NCI-H446 treated with DMSO at 0.1 percent for 48 hours (cell line): Measurements from ENCODE around the gene PLPP2.

ENCODE experiments used
- DNase-seq: peaks from one replicate; lab custom pipeline; 2025; lab: John Stamatoyannopoulos, UW

Gene PLPP2

GRCh38 chr19:291006-291521 lies at the start of gene PLPP2:
Gene PLPP2, minus strand, starts transcription at chr19:291403. Its CDS starts 67 bp downstream, at chr19:291336.
- DNase-seq, result no peak

- DNase-seq, result no peak
Observed at GRCh38 chr19:340620-341385, 49.6 kb upstream of the PLPP2 start.

- DNase-seq, result no peak
Observed at GRCh38 chr19:339262-339887, 48.2 kb upstream of the PLPP2 start.

- no peak for DNase-seq
Observed at GRCh38 chr19:338421-338820, 47.2 kb upstream of the PLPP2 start.

- no peak for DNase-seq
Observed at GRCh38 chr19:336067-336614, 44.9 kb upstream of the PLPP2 start.

GRCh38 chr19:335486-336066 lies 44.4 kb upstream of the PLPP2 start:
- DNase-seq, result no peak

GRCh38 chr19:335072-335471 lies 43.9 kb upstream of the PLPP2 start:
- no peak for DNase-seq

GRCh38 chr19:334296-335071 lies 43.3 kb upstream of the PLPP2 start:
- no peak for DNase-seq

GRCh38 chr19:330503-330902 lies 39.3 kb upstream of the PLPP2 start:
- DNase-seq, result no peak

- DNase-seq, result no peak
Observed at GRCh38 chr19:329876-330275, 38.7 kb upstream of the PLPP2 start.

- DNase-seq, result no peak
Observed at GRCh38 chr19:328025-328505, 36.9 kb upstream of the PLPP2 start.

- DNase-seq, result no peak
Observed at GRCh38 chr19:327291-328024, 36.3 kb upstream of the PLPP2 start.

- DNase-seq, result no peak
Observed at GRCh38 chr19:326871-327270, 35.7 kb upstream of the PLPP2 start.

GRCh38 chr19:325937-326565 lies 34.8 kb upstream of the PLPP2 start:
- DNase-seq, result no peak

- no peak for DNase-seq
Observed at GRCh38 chr19:325173-325936, 34.2 kb upstream of the PLPP2 start.

- no peak for DNase-seq
Observed at GRCh38 chr19:324716-325115, 33.5 kb upstream of the PLPP2 start.

GRCh38 chr19:322616-323015 lies 31.4 kb upstream of the PLPP2 start:
- DNase-seq, result no peak

- DNase-seq, result no peak
Observed at GRCh38 chr19:318509-318774, 27.2 kb upstream of the PLPP2 start.

GRCh38 chr19:317710-318508 lies 26.7 kb upstream of the PLPP2 start:
- no peak for DNase-seq
